Stimulated activated naive CD8-positive, alpha-beta T cell treated with anti-CD3 and anti-CD28 coated beads, Interleukin-15, Interleukin-2, amounts not matched to agents 100 U/mL and 50 U/mL, for 24 hours (primary cell): ENCODE measurements around the gene FRAS1.

Experiments used
- ATAC-seq: fragments of 150-1000 bp; cut with Tn5 transposase; one replicate; pipeline ENCODE4 v1.10.0; 2021
- DNase-seq: peaks from one replicate; pipeline ENCODE4 v3.0.0; 2021

Gene FRAS1

GRCh38 chr4:78551420-78552351, 494.6 kb downstream of the FRAS1 start, which contains the start of gene ANXA3:
Gene ANXA3, plus strand, starts transcription at chr4:78551770. Its CDS starts 2,704 bp downstream, at chr4:78554474.
- peak; percentile 27 for DNase-seq
- peak; percentile 40 for ATAC-seq

GRCh38 chr4:78552389-78553042, 495.4 kb downstream of the FRAS1 start:
- ATAC-seq = no peak
- DNase-seq = no peak

- DNase-seq (no peak), ATAC-seq (no peak)
These were observed 495.9 kb downstream of the FRAS1 start for GRCh38 chr4:78553043-78553396.

GRCh38 chr4:78553529-78554060, 496.5 kb downstream of the FRAS1 start:
- no peak for DNase-seq
- no peak for ATAC-seq

- no peak for ATAC-seq
- no peak for DNase-seq
These were observed 499.5 kb downstream of the FRAS1 start for GRCh38 chr4:78556665-78557064.

- ATAC-seq (no peak), DNase-seq (no peak)
These were observed 500.7 kb downstream of the FRAS1 start for GRCh38 chr4:78557841-78558240.

- no peak for ATAC-seq
- DNase-seq = no peak
These were observed 501.3 kb downstream of the FRAS1 start for GRCh38 chr4:78558410-78558809.

- no peak for ATAC-seq
- DNase-seq = no peak
These were observed 503.3 kb downstream of the FRAS1 start for GRCh38 chr4:78560296-78560963.

GRCh38 chr4:78561677-78562076, 504.6 kb downstream of the FRAS1 start:
- DNase-seq (no peak), ATAC-seq (no peak)

- ATAC-seq (no peak), DNase-seq (no peak)
These were observed 505.6 kb downstream of the FRAS1 start for GRCh38 chr4:78562687-78563086.

GRCh38 chr4:78565971-78566372, 508.8 kb downstream of the FRAS1 start:
- ATAC-seq (no peak), DNase-seq (no peak)

GRCh38 chr4:78566834-78567499, 509.8 kb downstream of the FRAS1 start:
- no peak for ATAC-seq

GRCh38 chr4:78567500-78568060, 510.5 kb downstream of the FRAS1 start:
- ATAC-seq = no peak
- DNase-seq = no peak

More at GRCh38 chr4:78566834-78567499, 509.8 kb downstream of the FRAS1 start:
- DNase-seq = no peak

- DNase-seq (no peak), ATAC-seq (no peak)
These were observed 511.6 kb downstream of the FRAS1 start for GRCh38 chr4:78568640-78569305.

- no peak for ATAC-seq
- DNase-seq = no peak
These were observed 512.2 kb downstream of the FRAS1 start for GRCh38 chr4:78569306-78569821.

- no peak for DNase-seq
- ATAC-seq = no peak
These were observed 513.0 kb downstream of the FRAS1 start for GRCh38 chr4:78570117-78570516.

GRCh38 chr4:78571804-78572203, 514.7 kb downstream of the FRAS1 start:
- no peak for DNase-seq
- ATAC-seq = no peak

- no peak for DNase-seq
- no peak for ATAC-seq
These were observed 521.7 kb downstream of the FRAS1 start for GRCh38 chr4:78578674-78579425.

GRCh38 chr4:78581618-78582017, 524.5 kb downstream of the FRAS1 start:
- no peak for DNase-seq
- ATAC-seq = no peak
